ENCODE data around the gene HSD17B4. TPM values are rescaled to one million over a fixed set of nuclear protein-coding genes. Genes with fewer than 3 reads are reported as not detected.

The HSD17B4 gene
- total RNA-seq, 1 experiment from 2014 or later = 142 TPM

DNA sequence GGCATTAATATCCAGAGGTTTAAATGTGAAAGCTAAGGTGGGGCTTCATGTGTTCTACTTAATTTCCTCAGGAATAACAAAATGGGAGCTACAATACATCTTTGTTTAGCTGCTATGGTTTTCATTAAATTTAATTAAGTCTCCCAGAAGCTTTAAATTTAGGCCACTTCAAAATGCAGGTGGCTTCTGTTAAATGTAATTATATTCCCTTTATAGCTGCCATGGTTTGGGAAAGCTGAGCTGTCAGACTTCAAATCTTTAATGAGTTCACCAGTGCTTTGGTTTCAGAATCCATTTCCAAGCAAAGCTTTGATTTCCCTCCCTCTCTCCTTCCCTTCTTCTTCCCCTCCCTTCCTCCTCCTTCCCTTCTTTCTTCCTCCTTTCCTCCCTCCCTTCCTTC is 118.6 kb downstream of the HSD17B4 start:
- H3K4me3 ChIP-seq (replicated peaks in 1 of 2; ENCODE audit: low read depth in 1 of 2, low read length in 2 of 2) = no peak overlapping the region
- POLR2A ChIA-PET = no interaction called here
- RAD21 ChIA-PET (ENCODE audit: low non-redundant PET in 1 of 2, low total read pairs in 2 of 2, uncharacterized antibody in 2 of 2, unreplicated experiment in 2 of 2) = no interaction called here
- no peak overlapping the region for H3K9ac ChIP-seq (ENCODE audit: low read length)
- no peak for DNase-seq (ENCODE audit: low read depth, low spot score)
- H3K79me2 ChIP-seq (ENCODE audit: insufficient read depth, low read length) = no peaks in the 10 kb centered on the region
- intact Hi-C loops (cut with micrococcal nuclease) = no loop called here
- CTCF ChIA-PET = no interaction called here
- no peak overlapping the region for H2AFZ ChIP-seq (ENCODE audit: low read depth, low read length, poor library complexity, severe bottlenecking)
- no TSS peak for BruUV-seq (replicated peaks)
- no peaks in the 10 kb centered on the region for H3K27me3 ChIP-seq (ENCODE audit: insufficient read depth, low read length)
- TF ChIP-seq FOSL1 (IDR thresholded peaks at IDR 0.05; ENCODE audit: low read depth) = no peak
- no peak overlapping the region for H3K4me2 ChIP-seq (ENCODE audit: low read length)
- H3K9me3 ChIP-seq (ENCODE audit: control insufficient read depth in 1 of 2, insufficient read depth in 1 of 2, low read depth in 1 of 2, low read length in 2 of 2) = no peaks in the 10 kb centered on the region
- no peak for ATAC-seq
- no peaks in the 10 kb centered on the region for H4K20me1 ChIP-seq (ENCODE audit: insufficient read depth)
- H3K4me1 ChIP-seq (ENCODE audit: control insufficient read depth in 1 of 2, insufficient read depth in 2 of 2, low read length in 2 of 2) = no peaks in the 10 kb centered on the region
- H3K9me2 ChIP-seq (ENCODE audit: insufficient read depth) = no peaks in the 10 kb centered on the region
- no peak overlapping the region for H3K27ac ChIP-seq (ENCODE audit: low read depth, low read length)
- no peaks in the 10 kb centered on the region for H3K36me3 ChIP-seq (ENCODE audit: control insufficient read depth in 1 of 2, insufficient read depth in 2 of 2, low read length in 2 of 2)

- intact Hi-C loops (cut with micrococcal nuclease) = loop anchor here (2.0 kb wide), 1 partner anchor 166 kb away; no protein-coding TSS in a partner anchor
- H3K4me3 ChIP-seq (replicated peaks in 1 of 2; ENCODE audit: low read depth in 1 of 2, low read length in 2 of 2) = no peak overlapping the region
- no peaks in the 10 kb centered on the region for H3K4me1 ChIP-seq (ENCODE audit: control insufficient read depth in 1 of 2, insufficient read depth in 2 of 2, low read length in 2 of 2)
- no peak overlapping the region for H3K4me2 ChIP-seq (ENCODE audit: low read length)
- no peaks in the 10 kb centered on the region for H3K27me3 ChIP-seq (ENCODE audit: insufficient read depth, low read length)
- H3K9me2 ChIP-seq (ENCODE audit: insufficient read depth) = no peaks in the 10 kb centered on the region
- H3K36me3 ChIP-seq (ENCODE audit: control insufficient read depth in 1 of 2, insufficient read depth in 2 of 2, low read length in 2 of 2) = no peaks in the 10 kb centered on the region
- CTCF ChIA-PET = interaction anchor here (0.6 kb wide), 1 partner anchor 30 kb away, joined by 3 read pairs; no protein-coding TSS in a partner anchor
- no peaks in the 10 kb centered on the region for H4K20me1 ChIP-seq (ENCODE audit: insufficient read depth)
- TF ChIP-seq CTCF (IDR thresholded peaks at IDR 0.05 in 2 of 3, conservative IDR thresholded peaks at IDR 0.05 in 1 of 3; ENCODE audit: borderline replicate concordance in 1 of 3, insufficient read depth in 1 of 3, low read depth in 2 of 3, low read length in 2 of 3) = peak; percentile 28 to 62 (median 43); a peak in 5 of 6 replicates
- TF ChIP-seq RAD21 (IDR thresholded peaks at IDR 0.05; ENCODE audit: low read depth) = peak; percentile 50
- TF ChIP-seq CBX3 (IDR thresholded peaks at IDR 0.05; ENCODE audit: low read depth) = peak; percentile 78
- TF ChIP-seq, protein P1, sequence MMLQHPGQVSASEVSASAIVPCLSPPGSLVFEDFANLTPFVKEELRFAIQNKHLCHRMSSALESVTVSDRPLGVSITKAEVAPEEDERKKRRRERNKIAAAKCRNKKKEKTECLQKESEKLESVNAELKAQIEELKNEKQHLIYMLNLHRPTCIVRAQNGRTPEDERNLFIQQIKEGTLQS (IDR thresholded peaks at IDR 0.05) = no peak
- no peak for TF ChIP-seq ELF1 (IDR thresholded peaks at IDR 0.05; ENCODE audit: borderline replicate concordance, low read depth)
- TF ChIP-seq, protein P2, sequence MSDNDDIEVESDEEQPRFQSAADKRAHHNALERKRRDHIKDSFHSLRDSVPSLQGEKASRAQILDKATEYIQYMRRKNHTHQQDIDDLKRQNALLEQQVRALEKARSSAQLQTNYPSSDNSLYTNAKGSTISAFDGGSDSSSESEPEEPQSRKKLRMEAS (IDR thresholded peaks at IDR 0.05) = peak; percentile 72
- no peak for TF ChIP-seq SIN3A (IDR thresholded peaks at IDR 0.05; ENCODE audit: low read depth)
- DNase-seq (ENCODE audit: low read depth, low spot score) (peak; percentile 70), ATAC-seq (peak; percentile 100)
- H3K9ac ChIP-seq (ENCODE audit: low read length) = no peak overlapping the region
- no peaks in the 10 kb centered on the region for H3K79me2 ChIP-seq (ENCODE audit: insufficient read depth, low read length)
- BruUV-seq (replicated peaks) = no TSS peak
- H3K27ac ChIP-seq (ENCODE audit: low read depth, low read length) = no peak overlapping the region
- H2AFZ ChIP-seq (ENCODE audit: low read depth, low read length, poor library complexity, severe bottlenecking) = peak overlapping the region; percentile 55
- H3K9me3 ChIP-seq (ENCODE audit: control insufficient read depth in 1 of 2, insufficient read depth in 1 of 2, low read depth in 1 of 2, low read length in 2 of 2) = no peaks in the 10 kb centered on the region
- POLR2A ChIA-PET = no interaction called here
- RAD21 ChIA-PET (ENCODE audit: low non-redundant PET in 1 of 2, low total read pairs in 2 of 2, uncharacterized antibody in 2 of 2, unreplicated experiment in 2 of 2) = no interaction called here
These were observed 126.6 kb downstream of the HSD17B4 start for GRCh38 chr5:119578937-119579336.

Data from HCT116 (cell line).